HG02870 (cell line): ENCODE measurements around the gene NEIL3.

Source experiments
- ATAC-seq: cut with Tn5 transposase; IDR thresholded peaks from one replicate; pipeline ENCODE4 v1.9.1; 2021; ENCODE audit warnings: mild to moderate bottlenecking, moderate library complexity; ENCODE audit not compliant: unreplicated experiment

NEIL3 gene

GRCh38 chr4:177356921-177357320, 47.2 kb downstream of the NEIL3 start:
- ATAC-seq: no peak

DNA sequence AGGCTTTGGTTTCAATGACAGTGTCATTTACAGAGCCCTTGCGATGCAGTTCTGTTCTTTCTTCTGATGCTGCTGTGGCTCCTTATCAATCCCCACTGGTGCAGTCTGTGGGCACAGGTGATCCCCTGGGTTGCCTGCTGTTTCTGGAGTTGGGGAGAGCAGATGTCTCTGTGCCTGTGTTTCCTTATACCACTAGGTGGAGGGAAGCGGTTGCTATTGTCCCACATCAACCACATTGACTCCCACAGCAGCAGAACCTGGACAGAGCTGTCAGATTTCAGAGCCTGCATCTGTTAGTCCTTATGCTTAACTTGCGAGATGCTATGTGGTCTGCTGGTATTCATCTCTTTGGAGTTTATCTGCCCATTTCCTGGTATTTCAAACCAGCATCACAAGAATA, 57.7 kb downstream of the NEIL3 start:
- ATAC-seq: peak; percentile 66

GRCh38 chr4:177369372-177369771, 59.7 kb downstream of the NEIL3 start:
- ATAC-seq: no peak

DNA sequence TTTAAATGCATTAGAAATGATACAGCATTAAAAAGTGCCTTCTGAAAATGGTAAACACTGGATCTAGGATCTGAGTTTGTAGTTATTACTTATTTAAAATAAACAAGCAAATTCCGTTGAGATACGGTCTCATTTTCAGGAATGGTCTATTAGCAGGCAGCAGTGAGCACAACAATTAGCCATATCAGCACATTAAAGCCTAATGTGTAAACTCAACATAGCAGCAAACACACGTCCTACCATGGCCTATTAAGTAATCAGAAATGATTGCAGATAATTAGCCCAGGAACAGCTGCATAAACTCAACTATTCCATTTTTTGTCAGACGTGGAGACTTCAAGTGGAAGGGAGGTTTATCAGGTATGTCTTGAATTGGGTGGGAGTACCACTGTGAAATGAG, 61.8 kb downstream of the NEIL3 start:
- ATAC-seq: no peak

DNA sequence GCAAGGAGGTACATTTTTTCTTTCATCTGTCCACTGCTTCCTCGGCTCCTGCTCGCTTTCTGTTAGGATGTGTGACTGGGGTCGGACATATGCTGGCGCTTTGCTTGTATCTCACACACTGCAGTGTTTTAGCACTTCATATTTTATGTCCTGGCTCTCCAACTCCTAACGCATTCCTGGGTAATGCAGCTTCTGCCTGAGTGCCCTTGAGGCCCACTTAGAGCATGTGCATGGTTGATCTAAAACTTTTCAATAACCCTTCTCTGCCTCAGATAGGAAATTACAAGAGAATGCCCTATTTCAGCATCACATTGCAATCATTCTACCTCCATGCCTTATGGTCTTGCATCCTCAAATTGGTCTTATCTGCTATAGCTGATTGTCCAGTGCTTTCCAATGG, 65.3 kb downstream of the NEIL3 start:
- no peak for ATAC-seq

DNA sequence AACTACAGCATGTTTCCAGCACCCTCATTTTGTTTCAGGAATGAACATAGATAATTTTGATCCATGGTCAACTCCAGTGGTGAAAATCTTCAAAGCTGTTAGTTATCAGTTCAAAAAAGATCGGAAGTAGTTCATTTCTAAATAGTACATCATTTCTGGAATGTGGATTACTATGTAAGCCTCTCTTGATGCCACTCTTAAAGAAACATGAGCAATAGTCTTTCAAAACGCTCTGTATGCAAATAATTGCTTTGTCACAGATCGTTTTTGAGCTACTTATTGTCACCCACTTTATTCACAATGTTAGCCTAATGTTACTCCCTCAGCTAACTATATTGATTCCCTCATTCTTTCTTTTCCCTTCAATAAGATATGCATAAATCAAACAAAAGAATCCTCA, 65.7 kb downstream of the NEIL3 start:
- no peak for ATAC-seq

DNA sequence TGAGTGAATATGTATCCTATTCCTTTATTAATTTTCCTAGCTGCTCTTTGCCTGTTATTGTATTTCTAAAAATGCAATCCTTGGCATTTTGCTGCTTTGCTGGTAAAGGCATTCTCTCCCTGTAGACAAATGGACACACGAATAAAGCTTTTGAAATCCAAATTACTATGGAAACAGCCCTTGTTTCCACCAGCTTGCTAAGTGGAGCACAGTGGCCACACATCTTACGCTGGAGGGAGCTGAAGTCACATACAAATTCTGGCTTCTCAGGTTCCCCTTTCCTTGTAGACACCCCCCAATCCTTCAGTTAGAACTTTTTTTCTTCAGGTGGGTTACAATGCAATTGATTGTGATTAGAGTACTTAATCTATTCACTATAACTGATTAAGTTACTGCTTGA, 66.3 kb downstream of the NEIL3 start:
- no peak for ATAC-seq

GRCh38 chr4:177380730-177381287, 71.1 kb downstream of the NEIL3 start:
- ATAC-seq: no peak

- no peak for ATAC-seq
Measured at GRCh38 chr4:177381762-177382310, 72.2 kb downstream of the NEIL3 start.

DNA sequence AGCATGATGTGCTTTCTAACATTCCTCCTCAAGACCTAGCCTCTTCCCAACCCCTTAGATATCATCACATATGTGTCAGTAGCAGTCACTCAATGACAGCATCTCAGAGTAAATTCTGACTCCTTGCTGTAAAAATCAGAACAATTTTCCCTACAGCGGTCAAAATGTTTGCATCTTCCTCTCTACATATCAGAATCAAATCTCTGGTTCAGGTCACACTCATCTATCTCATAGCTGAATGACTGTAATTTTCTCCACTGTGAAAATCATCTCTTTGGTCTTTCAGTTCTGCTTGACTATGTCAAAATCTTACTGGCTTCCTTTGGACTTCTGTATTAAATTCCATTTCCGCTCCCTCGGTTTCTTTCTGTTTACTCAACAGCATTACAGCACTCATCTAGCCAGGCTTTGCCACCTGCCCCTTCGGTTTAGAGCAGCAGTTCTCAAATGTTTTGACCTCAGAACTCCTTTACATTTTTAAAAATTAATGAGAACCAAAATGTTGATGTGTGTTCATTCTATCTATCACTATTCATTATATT, 75.3 kb downstream of the NEIL3 start:
- no peak for ATAC-seq

DNA sequence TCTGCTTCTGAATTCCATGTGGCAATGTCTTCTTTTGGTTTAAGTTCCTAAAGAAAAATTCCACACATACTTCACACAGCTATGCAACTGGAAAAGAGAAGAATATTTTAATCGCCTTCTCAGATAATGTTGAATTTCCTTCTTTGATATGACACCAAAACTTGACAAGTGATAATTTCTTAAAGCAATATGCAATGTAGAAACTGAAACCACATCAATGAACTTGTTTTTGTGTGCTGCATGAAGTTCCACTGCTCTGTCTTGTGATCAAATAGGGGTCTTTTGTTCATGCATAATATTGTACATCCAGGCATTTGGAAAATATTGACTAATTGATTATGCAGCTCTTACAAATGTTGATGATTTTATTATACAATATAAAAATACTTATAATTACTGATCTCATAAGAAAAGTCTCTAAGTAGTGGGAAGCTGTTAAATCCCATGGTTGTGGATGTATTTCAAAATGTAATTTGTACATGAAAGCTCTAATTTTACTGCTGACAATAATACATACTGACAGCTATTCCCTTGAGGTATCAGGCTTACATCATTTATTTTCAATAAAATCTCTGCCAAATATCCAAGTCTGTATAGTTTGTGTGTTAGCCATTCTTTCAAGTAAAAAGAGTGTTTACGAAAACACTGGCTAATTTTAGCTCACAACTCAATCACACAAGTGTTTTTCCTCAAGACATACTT, 76.1 kb downstream of the NEIL3 start:
- no peak for ATAC-seq

DNA sequence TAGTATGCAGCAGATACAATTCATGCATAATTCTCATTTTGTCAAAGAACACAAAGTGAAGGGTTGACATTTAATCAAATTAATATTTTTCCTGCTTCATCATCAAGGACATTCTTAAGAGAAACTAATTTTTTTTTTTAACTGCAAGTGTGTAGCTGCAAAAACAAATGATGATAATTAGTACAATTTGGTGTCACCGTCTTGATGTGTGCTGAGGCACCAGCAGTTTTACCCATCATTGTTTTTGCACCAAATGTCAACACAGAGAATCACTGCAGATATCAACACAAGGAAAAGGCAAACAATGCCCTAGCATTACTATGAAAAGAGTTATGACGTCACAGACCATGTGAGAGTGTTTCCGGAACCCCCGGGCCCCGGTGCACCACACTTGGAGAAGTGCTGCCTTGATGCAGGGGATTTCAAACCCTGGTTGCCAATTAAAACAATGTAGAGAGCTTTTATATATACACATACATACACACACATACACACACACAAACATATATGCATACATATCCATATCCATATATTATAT, 76.7 kb downstream of the NEIL3 start:
- no peak for ATAC-seq

DNA sequence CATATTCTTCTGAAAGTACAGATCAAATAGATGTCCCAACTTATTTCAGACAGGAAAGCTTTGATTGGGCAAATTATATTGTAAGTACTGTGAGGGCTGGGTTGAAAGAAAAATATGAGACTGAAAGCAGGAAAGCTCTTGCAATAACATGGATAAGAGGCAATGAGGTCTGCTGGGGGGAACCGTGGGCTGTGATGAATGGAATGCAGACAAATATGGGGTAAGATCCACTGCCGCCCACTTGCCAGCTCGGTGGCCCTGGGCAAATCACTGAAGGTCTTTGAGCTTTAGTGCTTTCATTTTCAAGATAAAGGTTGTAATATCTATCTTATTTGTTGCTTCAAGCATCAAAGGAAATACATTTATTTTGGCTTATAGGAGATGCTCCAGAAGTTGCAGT, 81.6 kb downstream of the NEIL3 start:
- no peak for ATAC-seq

DNA sequence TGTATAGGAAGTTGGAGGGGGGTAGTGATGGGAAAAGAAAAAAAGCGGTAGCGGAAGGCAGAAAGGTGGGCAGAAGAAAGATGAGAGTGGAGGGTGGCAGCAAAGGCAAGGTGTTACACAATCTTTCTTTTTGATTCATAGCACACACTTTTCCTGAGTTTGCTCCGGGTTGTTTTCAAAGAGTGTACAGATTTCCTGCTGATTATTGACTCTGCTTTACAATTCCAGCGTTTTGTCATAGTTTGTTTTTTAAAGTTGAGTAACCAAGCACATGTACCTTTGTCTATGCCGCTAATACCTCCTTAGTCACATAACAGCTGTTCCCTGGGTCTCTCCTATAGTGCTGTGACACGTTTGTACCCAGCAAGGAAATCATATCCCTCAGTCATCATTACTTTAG, 82.3 kb downstream of the NEIL3 start:
- no peak for ATAC-seq

DNA sequence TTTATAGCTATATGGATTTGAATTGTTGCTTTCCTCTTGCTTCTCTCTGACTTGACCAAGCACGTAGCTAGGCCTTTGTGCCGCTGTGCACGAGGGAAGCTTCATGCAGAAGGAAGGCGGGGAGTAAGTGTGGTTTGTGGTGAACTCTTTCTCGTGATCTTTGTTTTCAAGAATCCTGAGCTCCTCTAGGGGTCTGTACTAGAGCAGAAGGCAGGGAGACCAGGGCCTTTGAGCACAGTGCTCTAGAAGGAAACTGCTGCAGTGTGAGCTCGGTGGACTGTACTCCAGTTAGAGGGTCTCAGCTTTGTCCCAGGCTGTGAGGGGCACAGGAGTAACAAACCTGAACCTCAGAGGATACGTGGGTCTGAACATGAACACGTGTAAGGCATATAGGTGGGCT, 83.6 kb downstream of the NEIL3 start:
- ATAC-seq: no peak

GRCh38 chr4:177396352-177396751, 86.7 kb downstream of the NEIL3 start:
- ATAC-seq: no peak

DNA sequence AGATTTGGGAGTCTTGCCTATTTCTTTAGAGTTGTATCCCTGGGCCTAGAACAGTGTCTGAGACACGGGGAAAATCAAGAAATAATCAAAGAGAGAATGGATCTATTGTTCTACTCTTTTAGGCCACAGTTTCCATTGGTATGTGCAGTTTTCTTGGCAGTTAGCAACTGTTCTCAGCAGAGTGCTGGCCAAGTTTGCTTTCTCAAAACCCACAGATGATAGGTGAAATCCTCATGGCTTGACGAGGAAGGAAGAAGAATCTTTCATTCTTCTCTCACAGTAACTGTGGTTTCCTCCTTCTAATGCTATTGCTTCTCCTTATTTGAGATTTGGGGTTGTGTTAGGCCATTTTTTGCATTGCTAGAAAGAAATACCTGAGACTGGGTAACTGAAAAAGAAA, 90.4 kb downstream of the NEIL3 start:
- no peak for ATAC-seq

DNA sequence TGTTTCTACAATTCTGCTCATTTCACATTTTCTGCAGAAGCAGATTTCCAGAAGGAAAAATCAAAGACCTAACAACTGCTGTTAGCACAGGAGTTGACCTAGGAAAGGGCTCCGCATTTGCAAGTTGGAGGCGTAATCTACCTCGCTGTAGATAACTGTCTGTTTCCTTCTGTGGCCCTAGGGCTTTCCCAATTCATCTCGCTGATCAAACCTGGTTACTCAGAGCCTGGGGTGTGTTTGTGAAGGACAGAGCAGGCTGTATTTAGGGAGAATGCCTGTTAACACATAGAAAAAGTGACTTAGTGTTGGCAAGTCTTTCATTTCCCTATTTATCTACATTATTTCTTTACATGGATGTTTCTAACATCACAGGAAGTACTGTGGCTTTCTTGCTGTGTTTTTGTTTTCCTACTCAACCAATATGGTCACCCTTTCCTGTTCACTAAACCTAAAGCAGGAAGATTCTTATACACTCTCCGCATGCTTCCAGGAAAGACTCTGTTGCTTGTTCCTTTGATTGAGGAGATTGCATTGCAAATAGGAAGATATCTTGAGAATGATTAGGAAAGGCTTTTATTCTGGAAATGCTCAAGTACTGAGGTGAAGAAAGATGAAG, 92.1 kb downstream of the NEIL3 start:
- ATAC-seq: no peak

GRCh38 chr4:177403746-177404145, 94.1 kb downstream of the NEIL3 start:
- ATAC-seq: no peak

DNA sequence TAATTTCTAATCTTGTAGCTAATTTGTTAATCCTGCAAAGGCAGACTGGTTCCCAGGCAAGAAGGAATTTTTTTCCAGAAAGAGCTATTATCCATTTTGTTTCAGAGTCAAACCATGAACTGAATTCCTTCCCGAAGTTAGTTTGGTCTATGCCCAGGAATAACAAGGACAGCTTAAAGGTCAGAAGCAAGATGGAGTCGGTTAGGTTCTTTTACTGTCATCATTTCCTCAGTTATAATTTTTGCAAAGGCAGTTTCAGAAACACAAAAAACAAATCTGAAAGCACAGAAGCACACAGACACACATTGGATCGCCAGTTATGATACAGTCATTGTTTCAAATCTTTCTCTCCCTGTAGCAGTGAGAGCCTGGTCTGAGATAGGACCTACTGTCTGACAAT, 94.7 kb downstream of the NEIL3 start:
- no peak for ATAC-seq

GRCh38 chr4:177404986-177405385, 95.3 kb downstream of the NEIL3 start:
- ATAC-seq: no peak

DNA sequence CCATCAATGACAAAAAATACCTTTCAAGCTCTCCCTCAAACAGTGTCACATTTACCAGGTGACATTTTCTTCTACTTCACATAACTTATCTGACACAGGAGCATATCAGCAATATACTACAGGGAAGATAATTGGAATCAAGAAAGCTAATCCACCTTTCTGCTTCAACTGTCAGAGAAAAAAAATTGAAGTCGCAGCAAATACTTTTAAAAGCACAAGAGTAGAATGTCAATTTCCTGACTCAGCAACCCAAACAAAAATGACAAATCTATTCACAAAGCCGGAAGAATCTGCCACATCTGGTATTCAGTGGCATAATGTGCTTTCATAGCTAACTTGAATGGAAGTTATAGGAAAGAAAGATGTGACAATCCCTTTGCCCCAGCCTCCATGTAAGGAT, 95.8 kb downstream of the NEIL3 start:
- no peak for ATAC-seq
